SU-DHL-6 (cell line): ENCODE data around the gene USP43.

Source experiments
- CTCF ChIP-seq: fragments of 200-600 bp; sonication (generic); IDR thresholded peaks from one replicate; pipeline ENCODE4 v1.5.1; 2017; ENCODE audit warnings: antibody characterized with exemption, mild to moderate bottlenecking, low read length, moderate library complexity; ENCODE audit not compliant: insufficient read depth, poor library complexity, severe bottlenecking
- EZH2phosphoT487 ChIP-seq: fragments of 200-600 bp; sonication (generic), shearing (Covaris generic); conservative IDR thresholded peaks from 2 replicates; pipeline ENCODE4 v1.6.1; 2018; ENCODE audit warnings: mild to moderate bottlenecking, antibody characterized with exemption, low read length, moderate library complexity, mixed read lengths

GRCh38 chr17:9755083-9755482 is 109.8 kb downstream of the USP43 start:
- no peak for TF ChIP-seq CTCF
- no peak for TF ChIP-seq EZH2phosphoT487
